Keratinocyte (primary cell): ENCODE measurements around the gene RTL1. TPM values are rescaled to one million over a fixed set of nuclear protein-coding genes. Genes with fewer than 3 reads are reported as not detected.

Experiments used
- DNase-seq: peaks from one replicate; pipeline ENCODE4 v3.0.0-alpha.2; 2011; ENCODE audit warnings: low read depth, missing footprints, low spot score
- FAIRE-seq: peaks from 2 replicates; lab custom pipeline; 2011; peaks lifted over from hg19 to GRCh38; lab: Jason Lieb, UNC
- H2AFZ ChIP-seq: 2 replicates; pipeline ENCODE4 v1.6.0; 2012; ENCODE audit warnings: low read length, control low read depth, inconsistent platforms; ENCODE audit not compliant: control insufficient read depth
- H3K27ac ChIP-seq: 2 replicates; pipeline ENCODE4 v1.5.1; 2011; ENCODE audit warnings: low read length; ENCODE audit not compliant: control insufficient read depth, insufficient read depth
- H3K27me3 ChIP-seq: 3 replicates; pipeline ENCODE4 v1.6.0; 2011; ENCODE audit warnings: low read length; ENCODE audit not compliant: control insufficient read depth, insufficient read depth; ENCODE audit errors: extremely low read depth
- H3K36me3 ChIP-seq, 2 experiments: 2 replicates in 1 of 2; 3 replicates in 1 of 2; pipeline ENCODE4 v1.5.1; 2011; ENCODE audit warnings: low read length in 2 of 2, mild to moderate bottlenecking in 1 of 2; ENCODE audit not compliant: control insufficient read depth in 2 of 2, insufficient read depth in 2 of 2; ENCODE audit errors: extremely low read depth in 1 of 2
- H3K4me1 ChIP-seq: 3 replicates; pipeline ENCODE4 v1.5.1; 2011; ENCODE audit warnings: low read length; ENCODE audit not compliant: control insufficient read depth, insufficient read depth; ENCODE audit errors: extremely low read depth
- H3K4me2 ChIP-seq: 3 replicates; pipeline ENCODE4 v1.6.0; 2011; ENCODE audit warnings: low read depth, low read length; ENCODE audit not compliant: control insufficient read depth, insufficient read depth; ENCODE audit errors: extremely low read depth
- H3K4me3 ChIP-seq, 3 experiments: fragments of 200-600 bp in 1 of 3; sonication (generic) in 1 of 3; 2 replicates in 2 of 3; 3 replicates in 1 of 3; pipeline ENCODE4 v1.5.1; 2011 to 2016; ENCODE audit warnings: low read length in 3 of 3, mild to moderate bottlenecking in 3 of 3, control low read depth in 2 of 3, inconsistent platforms in 1 of 3, low read depth in 1 of 3, mixed read lengths in 1 of 3, mixed run types in 1 of 3, moderate library complexity in 1 of 3; ENCODE audit not compliant: control insufficient read depth in 2 of 3, insufficient read depth in 2 of 3; ENCODE audit errors: extremely low read depth in 1 of 3
- H3K79me2 ChIP-seq: 2 replicates; pipeline ENCODE4 v1.6.0; 2012; ENCODE audit warnings: low read length; ENCODE audit not compliant: control insufficient read depth, insufficient read depth
- H3K9ac ChIP-seq: 3 replicates; pipeline ENCODE4 v1.6.0; 2011; ENCODE audit warnings: low read length; ENCODE audit not compliant: control insufficient read depth, insufficient read depth; ENCODE audit errors: extremely low read depth
- H3K9me1 ChIP-seq: 3 replicates; pipeline ENCODE4 v1.6.0; 2011; ENCODE audit warnings: low read length; ENCODE audit not compliant: control insufficient read depth, insufficient read depth; ENCODE audit errors: extremely low read depth
- H3K9me3 ChIP-seq: 2 replicates; pipeline ENCODE4 v1.5.1; 2012; ENCODE audit warnings: low read depth, low read length; ENCODE audit not compliant: control insufficient read depth
- H4K20me1 ChIP-seq: 3 replicates; pipeline ENCODE4 v1.6.0; 2011; ENCODE audit warnings: low read length; ENCODE audit not compliant: control insufficient read depth, insufficient read depth; ENCODE audit errors: extremely low read depth
- EZH2 ChIP-seq: IDR thresholded peaks from one replicate; pipeline ENCODE4 v1.6.1; 2012; ENCODE audit warnings: inconsistent platforms, mild to moderate bottlenecking, low read length, moderate library complexity
- dilution Hi-C: fragments of 300-500 bp; cut with MboI; formaldehyde crosslinking; loops from one replicate; pipeline ENCODE4 v1.7.0; 2020; ENCODE audit warnings: low sequenced_read_pairs; ENCODE audit not compliant: extremely low pct_ligation_motif_present
- polyA plus RNA-seq, 5 experiments: library from polyadenylated mRNA; depleted of rRNA in 3 of 5; stranded (reverse) in 3 of 5; stranded (forward) in 1 of 5; unstranded in 1 of 5; fragments of >200 nt; gene quantifications; 1 replicate in 1 of 5; 2 replicates in 3 of 5; 3 replicates in 1 of 5; pipeline versions ENCODE4 v1.2.1 to v1.2.3, GENCODE V29; 2011 to 2012; ENCODE audit warnings: missing spikeins in 2 of 5, low read depth in 1 of 5, low replicate concordance in 1 of 5
- TF ChIP-seq, protein P1 (sequence below), 3 experiments: IDR thresholded peaks in 1 of 3; conservative IDR thresholded peaks in 1 of 3; optimal IDR thresholded peaks in 1 of 3; 2 replicates in 2 of 3; 3 replicates in 1 of 3; pipeline versions ENCODE3 to v1.5.1; 2011; ENCODE audit warnings: low read length in 3 of 3, mild to moderate bottlenecking in 3 of 3, moderate library complexity in 2 of 3, control low read depth in 1 of 3, inconsistent platforms in 1 of 3; ENCODE audit not compliant: insufficient read depth in 2 of 3; ENCODE audit errors: extremely low read depth in 1 of 3

The RTL1 gene
- polyA plus RNA-seq, 1 donor (not counting 4 experiments of a cell fraction or from before 2014, with no cell fraction given) = not detected

DNA sequence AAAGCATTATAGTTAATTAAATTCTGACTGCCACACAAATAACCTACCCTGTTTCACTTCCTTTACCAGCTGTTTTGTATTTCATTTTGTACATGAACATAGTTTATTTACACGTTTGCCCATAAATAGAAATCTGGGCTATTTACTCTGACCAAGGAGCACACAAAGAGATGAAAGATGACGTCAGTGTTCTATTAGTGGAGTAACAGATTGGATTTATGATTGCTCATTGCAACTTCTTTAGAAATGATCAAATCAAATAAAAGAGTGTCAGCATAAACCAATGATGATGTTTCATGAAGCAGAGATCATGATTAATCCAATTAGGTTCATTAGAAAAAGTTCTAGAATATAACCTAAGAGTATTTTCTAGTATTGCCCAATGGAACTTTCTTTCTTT, 12.0 kb upstream of the RTL1 start:
- H4K20me1 ChIP-seq = no peaks in the 10 kb centered on the region
- H3K36me3 ChIP-seq = no peaks in the 10 kb centered on the region
- H2AFZ ChIP-seq = no peak overlapping the region
- no peaks in the 10 kb centered on the region for H3K9me3 ChIP-seq
- H3K27ac ChIP-seq = no peak overlapping the region
- dilution Hi-C loops = no loop called here
- no peak overlapping the region for H3K9ac ChIP-seq
- H3K79me2 ChIP-seq = no peaks in the 10 kb centered on the region
- DNase-seq = no peak
- H3K9me1 ChIP-seq = no peaks in the 10 kb centered on the region
- H3K27me3 ChIP-seq = no peaks in the 10 kb centered on the region
- no peak overlapping the region for H3K4me2 ChIP-seq
- TF ChIP-seq EZH2 = no peak
- TF ChIP-seq, protein P1, sequence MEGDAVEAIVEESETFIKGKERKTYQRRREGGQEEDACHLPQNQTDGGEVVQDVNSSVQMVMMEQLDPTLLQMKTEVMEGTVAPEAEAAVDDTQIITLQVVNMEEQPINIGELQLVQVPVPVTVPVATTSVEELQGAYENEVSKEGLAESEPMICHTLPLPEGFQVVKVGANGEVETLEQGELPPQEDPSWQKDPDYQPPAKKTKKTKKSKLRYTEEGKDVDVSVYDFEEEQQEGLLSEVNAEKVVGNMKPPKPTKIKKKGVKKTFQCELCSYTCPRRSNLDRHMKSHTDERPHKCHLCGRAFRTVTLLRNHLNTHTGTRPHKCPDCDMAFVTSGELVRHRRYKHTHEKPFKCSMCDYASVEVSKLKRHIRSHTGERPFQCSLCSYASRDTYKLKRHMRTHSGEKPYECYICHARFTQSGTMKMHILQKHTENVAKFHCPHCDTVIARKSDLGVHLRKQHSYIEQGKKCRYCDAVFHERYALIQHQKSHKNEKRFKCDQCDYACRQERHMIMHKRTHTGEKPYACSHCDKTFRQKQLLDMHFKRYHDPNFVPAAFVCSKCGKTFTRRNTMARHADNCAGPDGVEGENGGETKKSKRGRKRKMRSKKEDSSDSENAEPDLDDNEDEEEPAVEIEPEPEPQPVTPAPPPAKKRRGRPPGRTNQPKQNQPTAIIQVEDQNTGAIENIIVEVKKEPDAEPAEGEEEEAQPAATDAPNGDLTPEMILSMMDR (optimal IDR thresholded peaks at IDR 0.05 in 1 of 3, IDR thresholded peaks at IDR 0.05 in 1 of 3, conservative IDR thresholded peaks at IDR 0.05 in 1 of 3; ENCODE audit: extremely low read depth in 1 of 3, insufficient read depth in 2 of 3, low read length in 3 of 3) = no peak
- no peaks in the 10 kb centered on the region for H3K4me1 ChIP-seq
- FAIRE-seq = no peak
- no peak overlapping the region for H3K4me3 ChIP-seq

DNA sequence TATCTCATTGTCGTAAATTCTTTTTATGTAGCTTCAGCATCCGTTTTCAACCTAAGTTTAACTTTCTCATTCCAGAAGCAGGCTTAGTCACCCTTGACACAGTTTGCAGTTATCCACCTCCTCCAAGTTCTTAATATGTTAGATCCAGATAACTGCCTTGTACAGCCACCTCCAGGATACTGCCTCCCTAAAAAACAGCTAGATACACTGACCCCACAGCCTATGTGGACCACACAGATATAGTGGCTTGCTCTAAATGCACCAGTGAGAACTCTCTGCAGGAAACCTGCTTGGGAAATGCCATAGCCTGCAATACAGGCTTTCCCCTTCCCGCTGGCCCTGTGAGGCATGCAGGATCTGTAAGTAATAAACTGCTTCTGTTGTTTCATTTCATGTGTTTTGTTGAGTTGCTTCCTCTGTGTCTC, 11.1 kb upstream of the RTL1 start:
- FAIRE-seq = no peak
- dilution Hi-C loops = no loop called here
- H3K27ac ChIP-seq = no peak overlapping the region

More for the DNA sequence above, 11.1 kb upstream of the RTL1 start:
- Histone ChIP-seq H3K36me3 (no peaks in the 10 kb centered on the region), H3K4me1 (no peaks in the 10 kb centered on the region), H3K9me3 (no peaks in the 10 kb centered on the region), H3K79me2 (no peaks in the 10 kb centered on the region), H3K9ac (no peak overlapping the region), H3K27me3 (no peaks in the 10 kb centered on the region), H3K4me2 (no peak overlapping the region), H3K9me1 (no peaks in the 10 kb centered on the region), H3K4me3 (no peak overlapping the region), H2AFZ (no peak overlapping the region), H4K20me1 (no peaks in the 10 kb centered on the region)
- DNase-seq = no peak
- no peak for TF ChIP-seq EZH2
- TF ChIP-seq, protein P1 (optimal IDR thresholded peaks at IDR 0.05 in 1 of 3, IDR thresholded peaks at IDR 0.05 in 1 of 3, conservative IDR thresholded peaks at IDR 0.05 in 1 of 3; ENCODE audit: extremely low read depth in 1 of 3, insufficient read depth in 2 of 3, low read length in 3 of 3) = no peak
